Activated gamma-delta T cell (primary cell): ENCODE measurements around the gene SENP8.
"Not testable (repeated sequence)": the region's sequence is repeated elsewhere in the genome, so short reads cannot be mapped to it uniquely, and the experiment has no call there.

Source experiments
- DNase-seq: peaks from one replicate; lab custom pipeline; 2025; lab: John Stamatoyannopoulos, UW

Gene SENP8

GRCh38 chr15:72155635-72156616 lies 37.7 kb downstream of the SENP8 start:
- DNase-seq, result no peak

GRCh38 chr15:72156928-72157327 lies 38.7 kb downstream of the SENP8 start:
- DNase-seq, result no peak

- no peak for DNase-seq
Measured at GRCh38 chr15:72160696-72161245, 42.6 kb downstream of the SENP8 start.

GRCh38 chr15:72161361-72162132 lies 43.3 kb downstream of the SENP8 start:
- no peak for DNase-seq

GRCh38 chr15:72162569-72162968 lies 44.4 kb downstream of the SENP8 start:
- DNase-seq, result no peak

GRCh38 chr15:72163719-72164118 lies 45.5 kb downstream of the SENP8 start:
- DNase-seq, result no peak

GRCh38 chr15:72166716-72167417 lies 48.7 kb downstream of the SENP8 start:
- no peak for DNase-seq

- no peak for DNase-seq
Measured at GRCh38 chr15:72167445-72167844, 49.2 kb downstream of the SENP8 start.

GRCh38 chr15:72168131-72168807 lies 50.1 kb downstream of the SENP8 start:
- DNase-seq, result no peak

- no peak for DNase-seq
Measured at GRCh38 chr15:72168808-72169190, 50.6 kb downstream of the SENP8 start.

- DNase-seq, result no peak
Measured at GRCh38 chr15:72169236-72169920, 51.2 kb downstream of the SENP8 start.

- DNase-seq, result no peak
Measured at GRCh38 chr15:72169921-72170611, 51.9 kb downstream of the SENP8 start.

- DNase-seq, result no peak
Measured at GRCh38 chr15:72170691-72171090, 52.5 kb downstream of the SENP8 start.

GRCh38 chr15:72171978-72172377 lies 53.8 kb downstream of the SENP8 start:
- DNase-seq, result not testable (repeated sequence)

GRCh38 chr15:72172796-72173195 lies 54.6 kb downstream of the SENP8 start:
- DNase-seq, result no peak

GRCh38 chr15:72173401-72173800 lies 55.2 kb downstream of the SENP8 start:
- DNase-seq, result no peak

- no peak for DNase-seq
Measured at GRCh38 chr15:72173864-72174550, 55.8 kb downstream of the SENP8 start.

GRCh38 chr15:72174551-72175165 lies 56.5 kb downstream of the SENP8 start:
- no peak for DNase-seq
